Measurements from ENCODE around the gene ATL2. TPM values are rescaled to one million over a fixed set of nuclear protein-coding genes. Genes with fewer than 3 reads are reported as not detected.

Gene ATL2
- total RNA-seq, 2 donors from 2014 or later: 33.9 to 51.1 TPM

- no peak overlapping the region for H3K4me3 ChIP-seq
- H3K27ac ChIP-seq: no peak overlapping the region
- no peaks in the 10 kb centered on the region for H3K27me3 ChIP-seq
- DNase-seq (ENCODE audit: low spot score): no peak
- TF ChIP-seq, protein P1, sequence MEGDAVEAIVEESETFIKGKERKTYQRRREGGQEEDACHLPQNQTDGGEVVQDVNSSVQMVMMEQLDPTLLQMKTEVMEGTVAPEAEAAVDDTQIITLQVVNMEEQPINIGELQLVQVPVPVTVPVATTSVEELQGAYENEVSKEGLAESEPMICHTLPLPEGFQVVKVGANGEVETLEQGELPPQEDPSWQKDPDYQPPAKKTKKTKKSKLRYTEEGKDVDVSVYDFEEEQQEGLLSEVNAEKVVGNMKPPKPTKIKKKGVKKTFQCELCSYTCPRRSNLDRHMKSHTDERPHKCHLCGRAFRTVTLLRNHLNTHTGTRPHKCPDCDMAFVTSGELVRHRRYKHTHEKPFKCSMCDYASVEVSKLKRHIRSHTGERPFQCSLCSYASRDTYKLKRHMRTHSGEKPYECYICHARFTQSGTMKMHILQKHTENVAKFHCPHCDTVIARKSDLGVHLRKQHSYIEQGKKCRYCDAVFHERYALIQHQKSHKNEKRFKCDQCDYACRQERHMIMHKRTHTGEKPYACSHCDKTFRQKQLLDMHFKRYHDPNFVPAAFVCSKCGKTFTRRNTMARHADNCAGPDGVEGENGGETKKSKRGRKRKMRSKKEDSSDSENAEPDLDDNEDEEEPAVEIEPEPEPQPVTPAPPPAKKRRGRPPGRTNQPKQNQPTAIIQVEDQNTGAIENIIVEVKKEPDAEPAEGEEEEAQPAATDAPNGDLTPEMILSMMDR (IDR thresholded peaks at IDR 0.05): no peak
- H3K9me3 ChIP-seq: no peaks in the 10 kb centered on the region
- no peaks in the 10 kb centered on the region for H3K4me1 ChIP-seq
- H3K36me3 ChIP-seq: peaks cover 49% of the 10 kb centered on the region
These were observed 80.8 kb downstream of the ATL2 start for GRCh38 chr2:38296197-38296780.

GRCh38 chr2:38294597-38294996 is 82.5 kb downstream of the ATL2 start:
- TF ChIP-seq, protein P1 (IDR thresholded peaks at IDR 0.05): no peak
- Histone ChIP-seq H3K9me3 (no peaks in the 10 kb centered on the region), H3K4me3 (no peak overlapping the region), H3K4me1 (no peaks in the 10 kb centered on the region), H3K27ac (no peak overlapping the region), H3K36me3 (peaks cover 43% of the 10 kb centered on the region), H3K27me3 (no peaks in the 10 kb centered on the region)
- DNase-seq (ENCODE audit: low spot score): no peak

DNA sequence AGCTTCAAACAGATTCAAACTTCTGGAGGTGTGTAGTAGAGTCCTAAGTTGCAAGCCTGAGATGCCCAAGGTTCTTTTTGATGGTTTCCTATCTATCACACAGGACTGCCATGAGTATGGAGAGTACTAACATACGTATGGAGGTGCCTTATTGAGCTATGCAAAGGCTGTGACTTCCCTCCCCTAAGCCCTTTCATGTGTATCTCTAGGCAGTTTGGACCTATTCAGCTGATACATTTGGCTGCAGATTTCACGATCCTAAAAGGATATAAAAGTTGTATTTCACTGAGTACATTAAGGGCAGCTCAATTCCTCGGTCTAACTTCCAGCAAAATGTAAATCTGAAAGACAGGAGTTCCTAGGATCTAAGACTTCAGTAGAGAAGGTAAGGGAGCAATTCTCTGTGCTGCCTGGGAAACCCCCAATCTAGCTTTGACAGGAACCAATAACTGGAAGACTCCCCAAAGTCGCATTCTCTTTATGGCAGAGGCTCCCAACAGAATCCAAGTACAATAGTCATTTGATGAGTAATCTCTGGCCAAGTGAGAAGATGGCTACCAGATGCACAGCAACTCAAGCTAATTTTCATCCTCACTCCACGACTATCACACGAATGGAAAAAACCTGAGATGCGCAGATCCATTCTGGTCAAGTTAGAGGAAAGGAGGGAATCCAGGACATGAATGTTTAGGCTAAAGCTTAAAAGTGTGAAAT is 83.8 kb downstream of the ATL2 start:
- DNase-seq (ENCODE audit: low spot score): no peak
- peaks cover 30% of the 10 kb centered on the region for H3K36me3 ChIP-seq
- H3K27ac ChIP-seq: no peak overlapping the region
- H3K4me3 ChIP-seq: no peak overlapping the region
- TF ChIP-seq, protein P1 (IDR thresholded peaks at IDR 0.05): no peak
- H3K9me3 ChIP-seq: no peaks in the 10 kb centered on the region
- no peaks in the 10 kb centered on the region for H3K4me1 ChIP-seq
- no peaks in the 10 kb centered on the region for H3K27me3 ChIP-seq

DNA sequence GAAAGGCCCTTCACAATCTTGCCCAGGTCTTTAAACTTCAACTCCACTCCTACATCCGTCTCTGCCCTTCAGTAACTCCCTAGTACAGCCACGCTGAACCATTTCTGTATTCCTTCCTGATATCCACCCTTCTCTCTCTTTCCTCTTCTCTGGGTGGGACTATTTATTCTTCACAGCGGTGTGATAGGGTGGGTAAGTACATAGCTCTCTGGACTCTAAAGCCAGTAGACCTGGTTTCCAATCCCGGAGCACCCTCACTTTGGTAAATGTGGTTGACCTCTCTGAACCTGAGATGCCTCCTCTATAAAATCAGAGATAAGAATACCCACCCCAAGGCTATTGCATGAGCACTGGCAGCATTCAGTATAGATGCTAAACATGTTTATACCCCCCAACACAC is 86.7 kb downstream of the ATL2 start:
- Histone ChIP-seq H3K27ac (no peak overlapping the region), H3K27me3 (no peaks in the 10 kb centered on the region), H3K36me3 (peaks cover 2% of the 10 kb centered on the region), H3K9me3 (no peaks in the 10 kb centered on the region), H3K4me3 (no peak overlapping the region), H3K4me1 (no peaks in the 10 kb centered on the region)
- TF ChIP-seq, protein P1 (IDR thresholded peaks at IDR 0.05): no peak
- no peak for DNase-seq (ENCODE audit: low spot score)

- TF ChIP-seq, protein P1 (IDR thresholded peaks at IDR 0.05): no peak
- Histone ChIP-seq H3K4me1 (no peaks in the 10 kb centered on the region), H3K36me3 (no peaks in the 10 kb centered on the region), H3K27ac (no peak overlapping the region), H3K4me3 (no peak overlapping the region), H3K27me3 (no peaks in the 10 kb centered on the region), H3K9me3 (no peaks in the 10 kb centered on the region)
- DNase-seq (ENCODE audit: low spot score): no peak
These were observed 92.1 kb downstream of the ATL2 start for GRCh38 chr2:38284971-38285370.
